H54 (cell line): ENCODE measurements around the gene CNFN.

Experiments
- DNase-seq: peaks from one replicate; pipeline ENCODE4 v3.0.0; 2011; ENCODE audit warnings: low spot score, mixed read lengths; ENCODE audit not compliant: insufficient read length
- FAIRE-seq: peaks from 3 replicates; lab custom pipeline; 2011; peaks lifted over from hg19 to GRCh38; lab: Jason Lieb, UNC
- POLR2A ChIP-seq: IDR thresholded peaks from 2 replicates; pipeline ENCODE4 v1.6.1; 2011; ENCODE audit warnings: low read depth, mild to moderate bottlenecking, low read length

Gene CNFN

GRCh38 chr19:42389899-42390298 lies at the start of gene CNFN:
Gene CNFN (minus strand): TSS chr19:42390297. CDS start chr19:42389037, 1,260 bp downstream.
- TF ChIP-seq POLR2A, result no peak
- DNase-seq (no peak), FAIRE-seq (no peak)

GRCh38 chr19:42436006-42436405 lies 45.9 kb upstream of the CNFN start:
- no peak for TF ChIP-seq POLR2A
- no peak for DNase-seq
- no peak for FAIRE-seq

GRCh38 chr19:42435316-42435715 lies 45.2 kb upstream of the CNFN start:
- no peak for DNase-seq
- no peak for TF ChIP-seq POLR2A
- no peak for FAIRE-seq

- TF ChIP-seq POLR2A, result no peak
- peak; percentile 69 for FAIRE-seq
- peak; percentile 60 for DNase-seq
Observed at GRCh38 chr19:42433503-42434260, 43.6 kb upstream of the CNFN start.

- TF ChIP-seq POLR2A, result no peak
- FAIRE-seq (no peak), DNase-seq (no peak)
Observed at GRCh38 chr19:42431486-42431885, 41.4 kb upstream of the CNFN start.

GRCh38 chr19:42428676-42429075 lies 38.6 kb upstream of the CNFN start:
- DNase-seq, result no peak
- no peak for TF ChIP-seq POLR2A
- FAIRE-seq, result no peak

- TF ChIP-seq POLR2A, result no peak
- DNase-seq (no peak), FAIRE-seq (no peak)
Observed at GRCh38 chr19:42427313-42427712, 37.2 kb upstream of the CNFN start, which contains the start of gene LIPE. Gene LIPE (minus strand): TSS chr19:42427388. CDS start chr19:42427149, 239 bp downstream.

- DNase-seq, result no peak
- FAIRE-seq, result no peak
- no peak for TF ChIP-seq POLR2A
Observed at GRCh38 chr19:42426643-42427042, 36.5 kb upstream of the CNFN start.

- DNase-seq, result no peak
- TF ChIP-seq POLR2A, result no peak
- FAIRE-seq, result no peak
Observed at GRCh38 chr19:42424712-42425131, 34.6 kb upstream of the CNFN start.

GRCh38 chr19:42424345-42424707 lies 34.2 kb upstream of the CNFN start:
- no peak for TF ChIP-seq POLR2A
- DNase-seq (no peak), FAIRE-seq (no peak)

- TF ChIP-seq POLR2A, result no peak
- peak; percentile 96 for DNase-seq
- FAIRE-seq, result no peak
Observed at GRCh38 chr19:42423462-42424344, 33.6 kb upstream of the CNFN start.

- no peak for TF ChIP-seq POLR2A
- no peak for FAIRE-seq
- no peak for DNase-seq
Observed at GRCh38 chr19:42422901-42423461, 32.9 kb upstream of the CNFN start.

- no peak for FAIRE-seq
- TF ChIP-seq POLR2A, result no peak
- DNase-seq, result no peak
Observed at GRCh38 chr19:42422092-42422900, 32.2 kb upstream of the CNFN start.
